Superior temporal gyrus (tissue), 1 donor: ENCODE measurements around the gene PIM2.
"Not testable (repeated sequence)": the region's sequence is repeated elsewhere in the genome, so short reads cannot be mapped to it uniquely, and the experiment has no call there.

Experiments used
- DNase-seq: peaks from one replicate; pipeline ENCODE4 v3.0.0-alpha.2; 2016; ENCODE audit errors: extremely low spot score

The PIM2 gene

DNA sequence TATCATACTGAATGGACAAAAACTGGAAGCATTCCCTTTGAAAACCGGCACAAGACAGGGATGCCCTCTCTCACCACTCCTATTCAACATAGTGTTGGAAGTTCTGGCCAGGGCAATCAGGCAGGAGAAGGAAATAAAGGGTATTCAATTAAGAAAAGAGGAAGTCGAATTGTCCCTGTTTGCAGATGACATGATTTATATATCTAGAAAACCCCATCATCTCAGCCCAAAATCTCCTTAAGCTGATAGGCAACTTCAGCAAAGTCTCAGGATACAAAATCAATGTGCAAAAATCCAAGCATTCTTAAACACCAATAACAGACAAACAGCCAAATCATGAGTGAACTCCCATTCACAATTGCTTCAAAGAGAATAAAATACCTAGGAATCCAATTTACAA is 46.8 kb downstream of the PIM2 start:
- not testable (repeated sequence) for DNase-seq

GRCh38 chrX:48864210-48864609 is 54.6 kb downstream of the PIM2 start:
- no peak for DNase-seq
